HCT116 (cell line): Measurements from ENCODE around the gene DTYMK. TPM values are rescaled to one million over a fixed set of nuclear protein-coding genes. Genes with fewer than 3 reads are reported as not detected.

Experiments
- ATAC-seq: fragments of 200-7000 bp; cut with Tn5 transposase; 2 replicates; pipeline ENCODE4 v1.9.1; 2020; ENCODE audit warnings: mild to moderate bottlenecking, moderate library complexity
- BruUV-seq: library from RNA; stranded (reverse); fragments of 400-500 nt; replicated peaks from 2 replicates; lab custom pipeline; 2021; lab: Mats Ljungman, UMichigan
- CTCF ChIA-PET: fragments of 300-600 bp; sonication (Branson Sonifier 250); formaldehyde crosslinking; loops from one replicate; lab custom pipeline; 2021; ENCODE audit warnings: antibody characterized with exemption; lab: Charles Lee
- POLR2A ChIA-PET: fragments of 300-600, 350-600 bp; sonication (Branson Sonifier 250); formaldehyde crosslinking; loops from one replicate; lab custom pipeline; 2021; ENCODE audit warnings: antibody characterized with exemption; lab: Charles Lee
- RAD21 ChIA-PET, 2 experiments: fragments of 300-600 bp; sonication (Branson Sonifier 250); formaldehyde crosslinking; loops; one replicate each; lab custom pipeline; 2023; ENCODE audit warnings: low total read pairs in 2 of 2; ENCODE audit not compliant: uncharacterized antibody in 2 of 2, unreplicated experiment in 2 of 2, low non-redundant PET in 1 of 2; lab: Charles Lee
- DNase-seq: peaks from one replicate; pipeline ENCODE4 v3.0.0-alpha.2; 2010; ENCODE audit warnings: low read depth, low spot score
- H2AFZ ChIP-seq: fragments of 200-600 bp; shearing (Covaris generic), sonication (generic); 2 replicates; pipeline ENCODE4 v1.6.1; 2017; ENCODE audit warnings: low read depth, mixed run types, mixed read lengths, antibody characterized with exemption, low read length; ENCODE audit not compliant: poor library complexity, severe bottlenecking
- H3K27ac ChIP-seq: 2 replicates; pipeline ENCODE4 v1.5.1; 2012; ENCODE audit warnings: low read depth, low read length
- H3K27me3 ChIP-seq: fragments of 200-600 bp; sonication (generic); 2 replicates; pipeline ENCODE4 v1.6.1; 2016; ENCODE audit warnings: mixed run types, low read length, mixed read lengths; ENCODE audit not compliant: insufficient read depth
- H3K36me3 ChIP-seq, 2 experiments: fragments of 200-500 bp in 1 of 2; fragments of 200-600 bp in 1 of 2; sonication (Bioruptor generic) in 1 of 2; sonication (generic) in 1 of 2; 2 replicates each; pipeline versions ENCODE4 v1.5.1 to v1.6.1; 2014 to 2016; ENCODE audit warnings: low read length in 2 of 2, inconsistent platforms in 1 of 2, mixed read lengths in 1 of 2, mixed run types in 1 of 2; ENCODE audit not compliant: insufficient read depth in 2 of 2, control insufficient read depth in 1 of 2
- H3K4me1 ChIP-seq, 2 experiments: fragments of 200-600 bp in 1 of 2; sonication (generic) in 1 of 2; 2 replicates each; pipeline versions ENCODE4 v1.5.1 to v1.6.1; 2012 to 2017; ENCODE audit warnings: low read length in 2 of 2, inconsistent platforms in 1 of 2, mild to moderate bottlenecking in 1 of 2, mixed read lengths in 1 of 2, mixed run types in 1 of 2, moderate library complexity in 1 of 2; ENCODE audit not compliant: insufficient read depth in 2 of 2, control insufficient read depth in 1 of 2
- H3K4me2 ChIP-seq: fragments of 200-600 bp; sonication (generic); 2 replicates; pipeline ENCODE4 v1.6.1; 2017; ENCODE audit warnings: mixed run types, low read length, mixed read lengths
- H3K4me3 ChIP-seq, 2 experiments: fragments of 200-600 bp in 1 of 2; sonication (generic) in 1 of 2; replicated peaks in 1 of 2; 2 replicates each; pipeline ENCODE4 v1.5.1; 2011 to 2016; ENCODE audit warnings: low read length in 2 of 2, control low read depth in 1 of 2, low read depth in 1 of 2, mild to moderate bottlenecking in 1 of 2, mixed read lengths in 1 of 2, mixed run types in 1 of 2
- H3K79me2 ChIP-seq: fragments of 200-600 bp; sonication (generic); 2 replicates; pipeline ENCODE4 v1.6.1; 2017; ENCODE audit warnings: mild to moderate bottlenecking, mixed run types, low read length, moderate library complexity, mixed read lengths; ENCODE audit not compliant: insufficient read depth
- H3K9ac ChIP-seq: fragments of 200-600 bp; sonication (generic); 2 replicates; pipeline ENCODE4 v1.6.1; 2016; ENCODE audit warnings: low read length, mixed read lengths
- H3K9me2 ChIP-seq: fragments of 200-600 bp; sonication (generic), shearing (Covaris generic); 2 replicates; pipeline ENCODE4 v1.6.1; 2017; ENCODE audit warnings: mixed run types, mild to moderate bottlenecking, moderate library complexity; ENCODE audit not compliant: insufficient read depth
- H3K9me3 ChIP-seq, 2 experiments: fragments of 200-500 bp in 1 of 2; fragments of 200-600 bp in 1 of 2; sonication (Bioruptor generic) in 1 of 2; sonication (generic) in 1 of 2; 2 replicates each; pipeline ENCODE4 v1.6.1; 2014 to 2017; ENCODE audit warnings: low read length in 2 of 2, mixed read lengths in 2 of 2, inconsistent platforms in 1 of 2, low read depth in 1 of 2, mild to moderate bottlenecking in 1 of 2, mixed run types in 1 of 2, moderate library complexity in 1 of 2; ENCODE audit not compliant: control insufficient read depth in 1 of 2, insufficient read depth in 1 of 2
- H4K20me1 ChIP-seq: fragments of 200-600 bp; sonication (generic), shearing (Covaris generic); 2 replicates; pipeline ENCODE4 v1.6.1; 2017; ENCODE audit warnings: mixed run types, mild to moderate bottlenecking, moderate library complexity; ENCODE audit not compliant: insufficient read depth
- CBX3 ChIP-seq: IDR thresholded peaks from 2 replicates; pipeline ENCODE4 v1.6.1; 2012; ENCODE audit warnings: low read depth
- CEBPB ChIP-seq: IDR thresholded peaks from 2 replicates; pipeline ENCODE4 v1.6.1; 2012; ENCODE audit warnings: low read depth
- EGR1 ChIP-seq: IDR thresholded peaks from 2 replicates; pipeline ENCODE4 v1.6.1; 2012; ENCODE audit warnings: low read depth
- ELF1 ChIP-seq: IDR thresholded peaks from 2 replicates; pipeline ENCODE4 v1.6.1; 2012; ENCODE audit warnings: low read depth, borderline replicate concordance
- FOSL1 ChIP-seq: IDR thresholded peaks from 2 replicates; pipeline ENCODE4 v1.6.1; 2012; ENCODE audit warnings: low read depth
- JUND ChIP-seq: IDR thresholded peaks from 2 replicates; pipeline ENCODE4 v1.6.1; 2012
- SIN3A ChIP-seq: IDR thresholded peaks from 2 replicates; pipeline ENCODE4 v1.6.1; 2012; ENCODE audit warnings: low read depth
- SRF ChIP-seq: IDR thresholded peaks from 2 replicates; pipeline ENCODE4 v1.6.1; 2012; ENCODE audit warnings: low read depth
- TCF7L2 ChIP-seq: IDR thresholded peaks from 2 replicates; pipeline ENCODE4 v1.7.0; 2011; ENCODE audit warnings: borderline replicate concordance, inconsistent platforms; ENCODE audit not compliant: insufficient read depth, insufficient read length; ENCODE audit errors: extremely low read depth
- YY1 ChIP-seq: IDR thresholded peaks from 2 replicates; pipeline ENCODE4 v1.6.1; 2011; ENCODE audit warnings: low read length, low read depth, moderate library complexity, mild to moderate bottlenecking; ENCODE audit not compliant: insufficient replicate concordance; ENCODE audit errors: extremely low read depth
- ZNF274 ChIP-seq: fragments of 200-500 bp; sonication (Bioruptor generic); IDR thresholded peaks from 2 replicates; pipeline ENCODE4 v1.6.1; 2014; ENCODE audit warnings: mild to moderate bottlenecking, low read depth, low read length, inconsistent platforms
- intact Hi-C: fragments of 100-400 bp; cut with micrococcal nuclease; formaldehyde crosslinking; loops from 2 replicates; pipeline ENCODE4 v1.10.0; 2022
- total RNA-seq: library from RNA; stranded (reverse); gene quantifications from one replicate; pipeline ENCODE4 v1.2.1, GENCODE V29; 2021; ENCODE audit not compliant: unreplicated experiment
- TF ChIP-seq, protein P1 (sequence below): IDR thresholded peaks from 2 replicates; pipeline ENCODE4 v1.6.1; 2012
- TF ChIP-seq, protein P2 (sequence below): IDR thresholded peaks from 2 replicates; pipeline ENCODE4 v1.6.1; 2012
- TF ChIP-seq, protein P3 (sequence below): IDR thresholded peaks from 2 replicates; pipeline ENCODE4 v1.6.1; 2012; ENCODE audit warnings: low read depth

DTYMK gene
- total RNA-seq, 1 experiment from 2014 or later: 83.3 TPM

DNA sequence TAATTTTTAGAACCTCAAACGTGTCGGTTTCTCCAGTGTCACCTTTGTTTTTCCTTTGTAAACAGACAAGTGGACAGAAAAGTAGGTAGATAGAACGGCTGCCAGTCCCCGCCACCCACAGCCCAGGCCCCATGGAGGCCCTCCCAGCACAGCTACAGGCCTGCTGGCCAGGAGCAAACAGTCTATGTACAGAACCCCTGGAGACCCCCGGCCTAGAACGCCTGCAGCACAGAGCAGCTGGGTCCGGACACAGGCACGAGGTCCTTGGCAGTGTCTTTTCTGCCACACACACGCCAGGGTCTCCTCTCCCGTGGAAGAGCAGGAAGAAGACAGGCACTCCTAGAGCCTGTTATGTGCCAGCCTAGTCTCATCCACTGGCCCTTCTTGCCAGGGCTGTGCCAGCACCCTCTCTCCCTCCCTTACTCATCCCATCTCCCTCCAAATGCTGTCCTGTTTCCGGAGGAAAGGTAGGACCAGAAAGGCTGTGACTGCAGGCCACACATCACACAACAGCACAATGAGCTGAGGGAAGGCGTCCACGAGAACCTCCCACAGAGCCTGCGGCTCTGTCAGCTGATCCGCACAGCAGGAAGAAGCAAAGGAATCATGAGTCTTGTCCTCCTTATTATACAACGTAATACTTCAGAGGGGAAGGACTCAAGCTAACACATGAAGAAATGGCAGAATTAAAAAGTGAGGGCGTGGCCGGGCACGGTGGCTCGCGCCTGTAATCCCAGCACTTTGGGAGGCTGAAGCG is 7.7 kb downstream of the DTYMK start:
- ChIA-PET POLR2A (no interaction called here), RAD21 (no interaction called here)
- Histone ChIP-seq H3K27ac (no peak overlapping the region), H4K20me1 (no peaks in the 10 kb centered on the region), H3K27me3 (no peaks in the 10 kb centered on the region), H3K9ac (no peak overlapping the region), H3K4me2 (no peak overlapping the region), H3K4me3 (no peak overlapping the region), H3K36me3 (peaks cover 40 to 47% of the 10 kb centered on the region in 2 experiments), H2AFZ (no peak overlapping the region)
- ATAC-seq: no peak
- TF ChIP-seq CBX3 (no peak), SRF (no peak), ELF1 (no peak), SIN3A (no peak), YY1 (no peak), CEBPB (no peak), JUND (no peak), FOSL1 (no peak), TCF7L2 (no peak), ZNF274 (no peak), EGR1 (no peak)
- TF ChIP-seq, protein P1, sequence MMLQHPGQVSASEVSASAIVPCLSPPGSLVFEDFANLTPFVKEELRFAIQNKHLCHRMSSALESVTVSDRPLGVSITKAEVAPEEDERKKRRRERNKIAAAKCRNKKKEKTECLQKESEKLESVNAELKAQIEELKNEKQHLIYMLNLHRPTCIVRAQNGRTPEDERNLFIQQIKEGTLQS: no peak
- TF ChIP-seq, protein P2, sequence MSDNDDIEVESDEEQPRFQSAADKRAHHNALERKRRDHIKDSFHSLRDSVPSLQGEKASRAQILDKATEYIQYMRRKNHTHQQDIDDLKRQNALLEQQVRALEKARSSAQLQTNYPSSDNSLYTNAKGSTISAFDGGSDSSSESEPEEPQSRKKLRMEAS: no peak
- TF ChIP-seq, protein P3, sequence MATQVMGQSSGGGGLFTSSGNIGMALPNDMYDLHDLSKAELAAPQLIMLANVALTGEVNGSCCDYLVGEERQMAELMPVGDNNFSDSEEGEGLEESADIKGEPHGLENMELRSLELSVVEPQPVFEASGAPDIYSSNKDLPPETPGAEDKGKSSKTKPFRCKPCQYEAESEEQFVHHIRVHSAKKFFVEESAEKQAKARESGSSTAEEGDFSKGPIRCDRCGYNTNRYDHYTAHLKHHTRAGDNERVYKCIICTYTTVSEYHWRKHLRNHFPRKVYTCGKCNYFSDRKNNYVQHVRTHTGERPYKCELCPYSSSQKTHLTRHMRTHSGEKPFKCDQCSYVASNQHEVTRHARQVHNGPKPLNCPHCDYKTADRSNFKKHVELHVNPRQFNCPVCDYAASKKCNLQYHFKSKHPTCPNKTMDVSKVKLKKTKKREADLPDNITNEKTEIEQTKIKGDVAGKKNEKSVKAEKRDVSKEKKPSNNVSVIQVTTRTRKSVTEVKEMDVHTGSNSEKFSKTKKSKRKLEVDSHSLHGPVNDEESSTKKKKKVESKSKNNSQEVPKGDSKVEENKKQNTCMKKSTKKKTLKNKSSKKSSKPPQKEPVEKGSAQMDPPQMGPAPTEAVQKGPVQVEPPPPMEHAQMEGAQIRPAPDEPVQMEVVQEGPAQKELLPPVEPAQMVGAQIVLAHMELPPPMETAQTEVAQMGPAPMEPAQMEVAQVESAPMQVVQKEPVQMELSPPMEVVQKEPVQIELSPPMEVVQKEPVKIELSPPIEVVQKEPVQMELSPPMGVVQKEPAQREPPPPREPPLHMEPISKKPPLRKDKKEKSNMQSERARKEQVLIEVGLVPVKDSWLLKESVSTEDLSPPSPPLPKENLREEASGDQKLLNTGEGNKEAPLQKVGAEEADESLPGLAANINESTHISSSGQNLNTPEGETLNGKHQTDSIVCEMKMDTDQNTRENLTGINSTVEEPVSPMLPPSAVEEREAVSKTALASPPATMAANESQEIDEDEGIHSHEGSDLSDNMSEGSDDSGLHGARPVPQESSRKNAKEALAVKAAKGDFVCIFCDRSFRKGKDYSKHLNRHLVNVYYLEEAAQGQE: no peak
- TF ChIP-seq, all 23 proteins: peak for 0
- Histone ChIP-seq H3K9me3 (no peaks in the 10 kb centered on the region), H3K9me2 (no peaks in the 10 kb centered on the region), H3K79me2 (peaks cover 41% of the 10 kb centered on the region), H3K4me1 (peaks cover 0 to under 1% of the 10 kb centered on the region in 2 experiments; a peak in 2 of 4 replicates)
- intact Hi-C loops: no loop called here
- DNase-seq: no peak
- CTCF ChIA-PET: no interaction called here
- BruUV-seq: no TSS peak
